HEK293 (cell line): ENCODE data around the gene LCE3A.

Source experiments
- CTCF ChIA-PET: fragments of 350-600 bp; formaldehyde crosslinking; extraction: SDS; loops from one replicate; lab custom pipeline; 2021; ENCODE audit warnings: antibody characterized with exemption; lab: Yijun Ruan, JAX
- POLR2A ChIA-PET: fragments of 300-600 bp; formaldehyde crosslinking; extraction: SDS; loops from one replicate; lab custom pipeline; 2020; ENCODE audit warnings: antibody characterized with exemption, inconsistent platforms; lab: Yijun Ruan, JAX
- H3K27ac ChIP-seq: fragments of 200-500 bp; sonication (Bioruptor generic); 2 replicates; pipeline ENCODE4 v1.5.1; 2014; ENCODE audit warnings: low read depth, low read length, control low read depth, inconsistent platforms; ENCODE audit errors: extremely low read depth
- H3K36me3 ChIP-seq, 2 experiments: fragments of 200-500 bp in 1 of 2; sonication (Bioruptor generic) in 1 of 2; 1 replicate in 1 of 2; 2 replicates in 1 of 2; pipeline ENCODE4 v1.5.1; 2014 to 2017; ENCODE audit warnings: inconsistent platforms in 2 of 2, low read length in 2 of 2; ENCODE audit not compliant: control insufficient read depth in 2 of 2, insufficient read depth in 1 of 2
- H3K4me1 ChIP-seq: fragments of 200-500 bp; sonication (Bioruptor generic); 2 replicates; pipeline ENCODE4 v1.5.1; 2014; ENCODE audit warnings: mild to moderate bottlenecking, low read length, inconsistent platforms; ENCODE audit not compliant: control insufficient read depth, insufficient read depth
- H3K4me3 ChIP-seq: 2 replicates; pipeline ENCODE4 v1.5.1; 2011; ENCODE audit warnings: low read depth, mild to moderate bottlenecking, control low read depth, low read length, moderate library complexity
- H3K9me3 ChIP-seq: fragments of 200-500 bp; sonication (Bioruptor generic); 2 replicates; pipeline ENCODE4 v1.5.1; 2014; ENCODE audit warnings: low read depth, low read length, inconsistent platforms; ENCODE audit not compliant: control insufficient read depth, insufficient read depth
- AEBP2 ChIP-seq: fragments of 450-650 bp; formaldehyde crosslinking; IDR thresholded peaks from 2 replicates; pipeline ENCODE4 v1.5.1; 2016; ENCODE audit warnings: missing biosample characterization, missing genetic modification characterization, borderline replicate concordance
- GLI2 ChIP-seq: fragments of 450-650 bp; formaldehyde crosslinking; IDR thresholded peaks from 2 replicates; pipeline ENCODE4; 2017; ENCODE audit warnings: missing biosample characterization, missing genetic modification characterization, low read depth, borderline replicate concordance
- TCF7L2 ChIP-seq: IDR thresholded peaks from 2 replicates; pipeline ENCODE4 v1.6.1; 2011; ENCODE audit warnings: low read depth, mild to moderate bottlenecking, inconsistent platforms, low read length, moderate library complexity, borderline replicate concordance
- YY2 ChIP-seq: fragments of 450-650 bp; formaldehyde crosslinking; IDR thresholded peaks from 2 replicates; pipeline ENCODE4 v1.5.1; 2016; ENCODE audit warnings: missing biosample characterization, missing genetic modification characterization
- ZNF175 ChIP-seq: fragments of 450-650 bp; formaldehyde crosslinking; IDR thresholded peaks from 2 replicates; pipeline ENCODE4 v1.5.1; 2016; ENCODE audit warnings: missing biosample characterization, missing genetic modification characterization
- ZNF18 ChIP-seq: fragments of 450-650 bp; formaldehyde crosslinking; IDR thresholded peaks from 2 replicates; pipeline ENCODE4 v1.5.1; 2016; ENCODE audit warnings: missing biosample characterization, missing genetic modification characterization
- ZNF274 ChIP-seq, 2 experiments: fragments of 200-500 bp in 1 of 2; fragments of 450-650 bp in 1 of 2; sonication (Bioruptor generic) in 1 of 2; formaldehyde crosslinking in 1 of 2; IDR thresholded peaks; 2 replicates each; pipeline versions ENCODE4 v1.5.1 to v1.6.1; 2014 to 2016; ENCODE audit warnings: borderline replicate concordance in 1 of 2, inconsistent platforms in 1 of 2, low read length in 1 of 2, missing biosample characterization in 1 of 2, missing genetic modification characterization in 1 of 2
- ZNF354C ChIP-seq: fragments of 450-650 bp; formaldehyde crosslinking; IDR thresholded peaks from 2 replicates; pipeline ENCODE4 v1.5.1; 2016; ENCODE audit warnings: missing biosample characterization, missing genetic modification characterization, low read depth, borderline replicate concordance
- ZNF449 ChIP-seq: fragments of 450-650 bp; formaldehyde crosslinking; IDR thresholded peaks from 2 replicates; pipeline ENCODE4 v1.5.1; 2017; ENCODE audit warnings: missing biosample characterization, mild to moderate bottlenecking, missing genetic modification characterization, moderate library complexity
- ZNF548 ChIP-seq: fragments of 450-650 bp; formaldehyde crosslinking; IDR thresholded peaks from 2 replicates; pipeline ENCODE4 v1.5.1; 2016; ENCODE audit warnings: missing biosample characterization, missing genetic modification characterization
- ZNF600 ChIP-seq: fragments of 450-650 bp; formaldehyde crosslinking; IDR thresholded peaks from 2 replicates; pipeline ENCODE4 v1.5.1; 2016; ENCODE audit warnings: missing biosample characterization, missing genetic modification characterization
- ZSCAN18 ChIP-seq: fragments of 450-650 bp; formaldehyde crosslinking; IDR thresholded peaks from 2 replicates; pipeline ENCODE4 v1.5.1; 2016; ENCODE audit warnings: missing biosample characterization, missing genetic modification characterization
- ZSCAN5A ChIP-seq: fragments of 450-650 bp; formaldehyde crosslinking; IDR thresholded peaks from 2 replicates; pipeline ENCODE4 v1.5.1; 2016; ENCODE audit warnings: missing biosample characterization, missing genetic modification characterization
- TF ChIP-seq, protein P1 (sequence below): fragments of 450-650 bp; formaldehyde crosslinking; IDR thresholded peaks from 2 replicates; pipeline ENCODE4 v1.5.1; 2016; ENCODE audit warnings: missing biosample characterization, missing genetic modification characterization, borderline replicate concordance

LCE3A gene

DNA sequence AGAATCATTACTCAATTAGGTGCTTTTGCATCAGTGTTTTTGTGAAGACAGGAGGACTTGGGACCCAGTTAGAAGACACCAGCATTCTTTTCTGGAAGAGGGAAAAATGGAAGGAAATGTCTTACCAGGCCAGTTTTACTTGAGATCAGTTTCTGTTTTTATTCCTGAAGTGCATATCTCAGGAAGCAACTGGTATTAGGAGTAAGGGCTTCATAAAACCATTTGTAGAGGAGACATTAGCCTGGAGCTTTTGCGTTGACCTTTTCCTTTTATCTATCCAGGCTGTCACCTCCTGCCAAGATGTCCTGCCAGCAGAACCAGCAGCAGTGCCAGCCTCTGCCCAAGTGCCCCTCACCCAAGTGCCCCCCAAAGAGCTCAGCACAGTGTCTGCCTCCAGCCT lies 9.4 kb downstream of the LCE3A start, which contains the start of gene LCE3B:
LCE3B (plus strand) TSS at position 301 of the 400 bp plus-strand sequence; CDS start at position 301, 0 bp downstream.
- CTCF ChIA-PET: no interaction called here
- Histone ChIP-seq H3K4me3 (no peak within 1 kb of the TSS), H3K36me3 (no peaks in the 10 kb centered on the region), H3K4me1 (no peaks in the 10 kb centered on the region), H3K27ac (no peak within 1 kb of the TSS), H3K9me3 (no peaks in the 10 kb centered on the region)
- no peak for TF ChIP-seq ZSCAN18
- TF ChIP-seq ZNF354C (tag by site-specific recombination): no peak
- TF ChIP-seq ZNF18 (tag by site-specific recombination): no peak
- TF ChIP-seq GLI2 (tag by site-specific recombination): no peak
- TF ChIP-seq ZNF600 (tag by site-specific recombination): no peak
- TF ChIP-seq, protein P1, sequence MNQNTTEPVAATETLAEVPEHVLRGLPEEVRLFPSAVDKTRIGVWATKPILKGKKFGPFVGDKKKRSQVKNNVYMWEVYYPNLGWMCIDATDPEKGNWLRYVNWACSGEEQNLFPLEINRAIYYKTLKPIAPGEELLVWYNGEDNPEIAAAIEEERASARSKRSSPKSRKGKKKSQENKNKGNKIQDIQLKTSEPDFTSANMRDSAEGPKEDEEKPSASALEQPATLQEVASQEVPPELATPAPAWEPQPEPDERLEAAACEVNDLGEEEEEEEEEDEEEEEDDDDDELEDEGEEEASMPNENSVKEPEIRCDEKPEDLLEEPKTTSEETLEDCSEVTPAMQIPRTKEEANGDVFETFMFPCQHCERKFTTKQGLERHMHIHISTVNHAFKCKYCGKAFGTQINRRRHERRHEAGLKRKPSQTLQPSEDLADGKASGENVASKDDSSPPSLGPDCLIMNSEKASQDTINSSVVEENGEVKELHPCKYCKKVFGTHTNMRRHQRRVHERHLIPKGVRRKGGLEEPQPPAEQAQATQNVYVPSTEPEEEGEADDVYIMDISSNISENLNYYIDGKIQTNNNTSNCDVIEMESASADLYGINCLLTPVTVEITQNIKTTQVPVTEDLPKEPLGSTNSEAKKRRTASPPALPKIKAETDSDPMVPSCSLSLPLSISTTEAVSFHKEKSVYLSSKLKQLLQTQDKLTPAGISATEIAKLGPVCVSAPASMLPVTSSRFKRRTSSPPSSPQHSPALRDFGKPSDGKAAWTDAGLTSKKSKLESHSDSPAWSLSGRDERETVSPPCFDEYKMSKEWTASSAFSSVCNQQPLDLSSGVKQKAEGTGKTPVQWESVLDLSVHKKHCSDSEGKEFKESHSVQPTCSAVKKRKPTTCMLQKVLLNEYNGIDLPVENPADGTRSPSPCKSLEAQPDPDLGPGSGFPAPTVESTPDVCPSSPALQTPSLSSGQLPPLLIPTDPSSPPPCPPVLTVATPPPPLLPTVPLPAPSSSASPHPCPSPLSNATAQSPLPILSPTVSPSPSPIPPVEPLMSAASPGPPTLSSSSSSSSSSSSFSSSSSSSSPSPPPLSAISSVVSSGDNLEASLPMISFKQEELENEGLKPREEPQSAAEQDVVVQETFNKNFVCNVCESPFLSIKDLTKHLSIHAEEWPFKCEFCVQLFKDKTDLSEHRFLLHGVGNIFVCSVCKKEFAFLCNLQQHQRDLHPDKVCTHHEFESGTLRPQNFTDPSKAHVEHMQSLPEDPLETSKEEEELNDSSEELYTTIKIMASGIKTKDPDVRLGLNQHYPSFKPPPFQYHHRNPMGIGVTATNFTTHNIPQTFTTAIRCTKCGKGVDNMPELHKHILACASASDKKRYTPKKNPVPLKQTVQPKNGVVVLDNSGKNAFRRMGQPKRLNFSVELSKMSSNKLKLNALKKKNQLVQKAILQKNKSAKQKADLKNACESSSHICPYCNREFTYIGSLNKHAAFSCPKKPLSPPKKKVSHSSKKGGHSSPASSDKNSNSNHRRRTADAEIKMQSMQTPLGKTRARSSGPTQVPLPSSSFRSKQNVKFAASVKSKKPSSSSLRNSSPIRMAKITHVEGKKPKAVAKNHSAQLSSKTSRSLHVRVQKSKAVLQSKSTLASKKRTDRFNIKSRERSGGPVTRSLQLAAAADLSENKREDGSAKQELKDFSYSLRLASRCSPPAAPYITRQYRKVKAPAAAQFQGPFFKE (tag by site-specific recombination): no peak
- no peak for TF ChIP-seq ZSCAN5A
- no peak for TF ChIP-seq ZNF175 (tag by site-specific recombination)
- no peak for TF ChIP-seq YY2 (tag by site-specific recombination)
- no peak for TF ChIP-seq AEBP2 (tag by site-specific recombination)
- TF ChIP-seq ZNF548 (tag by site-specific recombination): no peak
- TF ChIP-seq TCF7L2: no peak
- TF ChIP-seq ZNF449 (tag by site-specific recombination): no peak
- TF ChIP-seq ZNF274 (IDR thresholded peaks at IDR 0.05; ENCODE audit: low read length): no peak
- no peak for TF ChIP-seq ZNF274 (tag by site-specific recombination; IDR thresholded peaks at IDR 0.05; ENCODE audit: borderline replicate concordance)
- POLR2A ChIA-PET: no interaction called here
